Measurements from ENCODE around the gene GAK.
"Not testable (repeated sequence)": the region's sequence is repeated elsewhere in the genome, so short reads cannot be mapped to it uniquely, and the experiment has no call there.

Gene GAK

DNA sequence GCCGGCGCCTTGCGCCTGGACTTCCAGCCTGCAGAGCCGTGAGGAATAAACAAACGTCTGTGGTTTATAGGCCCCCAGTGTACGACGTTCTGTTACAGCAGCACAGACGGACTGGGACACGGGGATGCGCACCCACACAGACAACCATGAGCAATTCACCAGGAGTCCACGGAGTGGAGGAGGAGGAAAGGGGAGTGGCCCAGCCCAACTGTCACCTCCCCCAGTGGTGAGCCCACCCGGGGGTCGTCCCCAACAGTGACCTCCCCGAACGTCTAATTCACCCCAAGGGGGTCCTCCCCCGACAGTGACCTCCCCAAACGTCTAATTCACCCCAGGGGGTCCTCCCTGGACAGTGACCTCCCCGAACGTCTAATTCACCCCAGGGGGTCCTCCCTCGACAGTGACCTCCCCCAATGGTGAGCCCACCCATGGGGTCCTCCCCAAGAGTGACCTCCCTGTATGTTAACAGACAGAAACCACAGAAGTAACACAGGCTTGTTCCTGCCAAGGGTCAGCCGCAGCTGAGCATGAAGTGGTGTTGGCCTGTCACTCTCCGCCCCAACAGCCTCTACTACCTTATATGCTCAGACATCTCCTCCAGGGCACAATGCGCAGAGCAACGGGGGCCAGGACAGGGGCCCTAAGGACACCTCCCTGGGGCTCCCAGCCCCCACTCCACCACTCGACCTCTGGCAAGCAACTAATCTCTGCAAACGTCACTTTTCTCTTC lies 6.2 kb downstream of the GAK start:
- DNase-seq, result no peak

DNA sequence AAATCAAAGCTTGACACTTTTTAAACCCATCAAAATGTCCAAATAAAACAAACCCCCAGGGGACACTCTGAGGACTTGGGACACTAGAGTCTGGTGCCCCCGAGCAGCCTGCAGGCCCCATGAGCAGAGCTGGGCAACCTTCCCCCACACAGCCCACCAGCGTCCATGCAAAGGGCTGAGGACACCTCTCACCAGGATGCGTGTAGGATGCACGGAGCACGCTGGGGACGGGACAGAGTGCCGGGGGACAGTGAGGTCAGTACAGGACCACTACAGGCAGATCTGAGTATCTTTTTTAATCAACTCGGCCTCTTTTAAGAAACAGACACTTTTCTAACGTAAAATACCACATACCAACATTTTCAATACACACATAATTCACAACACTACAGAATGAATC lies 6.9 kb downstream of the GAK start:
- no peak for DNase-seq

DNA sequence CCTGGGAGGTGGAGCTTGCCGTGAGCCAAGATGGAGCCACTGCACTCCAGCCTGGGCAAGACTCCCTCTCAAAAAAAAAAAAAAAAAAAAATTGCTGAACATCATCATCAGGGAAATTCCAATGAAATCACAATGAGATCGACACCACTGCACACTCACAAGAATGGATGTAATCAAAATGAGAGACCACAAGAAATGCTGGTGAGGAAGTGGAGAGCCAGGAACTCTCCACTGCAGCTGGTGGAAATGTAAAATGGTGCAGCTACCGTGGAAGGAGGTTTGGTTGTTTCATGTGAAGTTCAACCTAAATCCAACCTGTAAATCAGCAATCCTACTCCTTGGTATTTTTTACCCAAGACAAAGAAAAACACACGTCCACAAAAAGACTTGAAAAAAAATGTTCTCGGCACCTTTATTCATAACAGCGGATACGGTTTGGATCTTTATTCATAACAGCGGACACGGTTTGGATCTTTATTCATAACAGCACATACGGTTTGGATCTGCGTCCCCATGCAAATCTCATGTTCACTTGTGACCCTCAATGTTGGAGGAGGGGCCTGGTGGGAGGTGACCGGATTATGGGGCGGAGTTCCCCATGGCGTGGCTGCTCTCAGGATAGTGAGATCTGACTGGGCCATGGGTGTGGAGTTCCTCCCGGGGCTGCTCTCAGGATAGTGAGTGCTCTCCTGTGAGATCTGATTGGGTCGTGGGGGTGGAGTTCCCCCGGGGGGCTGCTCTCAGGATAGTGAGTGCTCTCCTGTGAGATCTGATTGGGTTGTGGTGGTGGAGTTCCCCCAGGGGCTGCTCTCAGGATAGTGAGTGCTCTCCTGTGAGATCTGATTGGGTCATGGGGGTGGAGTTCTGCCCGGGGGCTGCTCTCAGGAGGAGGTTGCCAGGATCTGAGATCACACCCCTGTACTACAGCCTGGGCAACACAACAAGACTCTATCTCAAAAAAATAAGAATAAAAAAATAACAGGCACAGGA lies 7.7 kb downstream of the GAK start:
- DNase-seq, result no peak

DNA sequence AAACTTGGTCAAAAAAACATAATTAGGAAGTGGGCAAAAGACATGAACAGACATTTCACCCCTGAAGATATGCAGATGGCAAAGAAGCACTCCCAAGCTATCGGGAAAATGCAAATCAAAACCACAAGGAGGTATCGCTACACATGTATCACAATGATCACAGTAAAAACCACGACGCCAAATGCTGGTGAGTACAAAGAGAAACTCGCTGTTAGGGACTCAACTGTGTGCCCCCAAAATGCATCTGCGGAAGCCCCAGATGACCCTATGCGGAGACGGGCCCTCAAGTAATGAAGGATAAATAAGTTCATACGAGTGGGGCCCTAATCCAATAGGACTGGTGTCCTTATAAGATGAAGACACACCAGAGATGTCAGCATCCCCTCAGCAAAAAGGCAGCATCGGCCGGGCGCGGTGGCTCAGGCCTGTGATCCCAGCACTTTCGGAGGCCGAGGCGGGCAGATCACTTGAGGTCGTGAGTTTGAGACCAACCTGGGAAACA lies 10.2 kb downstream of the GAK start:
- no peak for DNase-seq

DNA sequence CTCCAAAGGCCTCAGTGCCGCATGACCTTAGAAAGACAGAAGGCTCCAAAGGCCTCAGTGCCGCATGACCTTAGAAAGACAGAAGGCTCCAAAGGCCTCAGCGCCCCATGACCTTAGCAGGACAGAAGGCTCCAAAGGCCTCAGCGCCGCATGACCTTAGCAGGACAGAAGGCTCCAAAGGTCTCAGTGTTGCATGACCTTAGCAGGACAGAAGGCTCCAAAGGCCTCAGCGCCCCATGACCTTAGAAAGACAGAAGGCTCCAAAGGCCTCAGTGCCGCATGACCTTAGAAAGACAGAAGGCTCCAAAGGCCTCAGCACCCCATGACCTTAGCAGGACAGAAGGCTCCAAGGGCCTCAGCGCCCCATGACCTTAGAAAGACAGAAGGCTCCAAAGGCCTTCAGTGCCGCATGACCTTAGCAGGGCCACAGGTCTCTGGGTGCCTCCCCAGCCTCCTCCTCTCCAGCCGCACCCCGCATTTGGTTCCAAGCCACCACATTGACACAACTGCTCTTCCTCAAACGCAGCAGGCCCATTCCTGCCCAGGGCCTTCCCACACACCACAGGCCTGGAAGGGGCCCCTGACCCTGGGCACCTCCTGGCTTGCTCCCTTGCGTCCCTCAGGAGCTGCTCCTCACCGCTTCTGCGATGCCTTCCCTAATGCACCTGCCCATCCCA lies 13.0 kb downstream of the GAK start:
- DNase-seq, result not testable (repeated sequence)

DNA sequence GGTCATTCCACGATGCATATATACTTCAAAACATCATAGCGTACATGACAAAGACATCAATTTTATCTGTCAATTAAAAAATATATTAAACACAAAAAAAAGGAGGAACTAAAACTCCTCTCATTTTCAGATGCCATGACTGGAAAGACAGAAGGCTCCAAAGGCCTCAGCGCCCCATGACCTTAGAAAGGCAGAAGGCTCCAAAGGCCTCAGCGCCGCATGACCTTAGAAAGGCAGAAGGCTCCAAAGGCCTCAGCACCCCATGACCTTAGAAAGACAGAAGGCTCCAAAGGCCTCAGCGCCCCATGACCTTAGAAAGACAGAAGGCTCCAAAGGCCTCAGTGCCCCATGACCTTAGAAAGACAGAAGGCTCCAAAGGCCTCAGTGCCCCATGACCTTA lies 13.5 kb downstream of the GAK start:
- not testable (repeated sequence) for DNase-seq

DNA sequence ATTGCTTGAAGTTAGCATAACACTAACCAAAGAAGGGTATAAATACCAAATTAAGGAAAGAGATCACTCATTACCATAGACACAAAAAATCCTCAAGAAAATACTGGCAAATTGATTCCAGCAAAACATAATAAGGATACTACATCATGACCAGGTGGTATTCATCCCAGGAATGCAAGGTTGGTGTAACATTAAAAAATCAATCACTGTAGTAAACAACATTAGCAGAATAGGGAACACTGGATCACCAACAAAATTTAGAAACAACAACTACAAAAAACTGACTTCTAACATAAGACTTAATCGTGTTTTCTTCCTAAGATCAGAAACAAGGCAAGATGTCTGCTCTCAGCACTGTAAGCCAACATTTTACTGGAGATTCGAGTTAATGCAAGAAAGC lies 14.1 kb downstream of the GAK start:
- DNase-seq, result no peak

DNA sequence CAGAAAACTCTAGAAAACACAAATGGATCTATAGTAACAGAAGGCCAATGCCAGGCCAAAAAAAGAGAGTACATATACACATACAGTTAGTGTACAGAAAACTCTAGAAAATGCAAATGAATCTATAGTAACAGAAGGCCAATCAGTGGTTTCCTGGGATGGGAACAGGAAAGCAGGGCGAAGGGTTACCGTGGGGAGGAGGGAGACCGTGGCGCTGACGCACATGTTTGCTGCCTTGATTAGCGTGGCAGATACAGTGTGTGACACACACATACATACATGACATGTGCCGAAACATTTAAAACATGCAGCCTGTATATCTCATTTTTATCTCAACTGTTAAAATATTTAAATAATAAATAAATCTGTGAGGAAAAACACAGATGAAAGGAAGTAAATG lies 14.7 kb downstream of the GAK start:
- no peak for DNase-seq

DNA sequence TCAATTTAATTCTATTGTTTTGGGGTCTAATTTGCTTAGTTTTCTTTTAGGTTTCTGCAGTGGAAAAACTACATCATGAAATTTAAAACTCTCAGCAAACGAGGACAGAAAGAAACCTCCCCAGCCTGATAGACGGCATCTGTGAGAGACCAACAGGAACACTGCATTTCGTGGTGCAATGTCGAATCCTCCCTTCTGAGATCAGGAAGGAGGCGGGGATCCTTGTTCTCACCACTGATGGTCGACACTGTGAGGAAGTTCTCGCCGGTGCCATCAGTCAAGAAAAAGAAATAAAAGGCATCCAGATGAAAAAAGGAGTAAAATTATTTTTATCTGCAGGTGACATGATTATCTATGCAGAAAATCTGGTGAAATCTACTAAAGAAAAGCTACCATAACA lies 16.5 kb downstream of the GAK start:
- no peak for DNase-seq

DNA sequence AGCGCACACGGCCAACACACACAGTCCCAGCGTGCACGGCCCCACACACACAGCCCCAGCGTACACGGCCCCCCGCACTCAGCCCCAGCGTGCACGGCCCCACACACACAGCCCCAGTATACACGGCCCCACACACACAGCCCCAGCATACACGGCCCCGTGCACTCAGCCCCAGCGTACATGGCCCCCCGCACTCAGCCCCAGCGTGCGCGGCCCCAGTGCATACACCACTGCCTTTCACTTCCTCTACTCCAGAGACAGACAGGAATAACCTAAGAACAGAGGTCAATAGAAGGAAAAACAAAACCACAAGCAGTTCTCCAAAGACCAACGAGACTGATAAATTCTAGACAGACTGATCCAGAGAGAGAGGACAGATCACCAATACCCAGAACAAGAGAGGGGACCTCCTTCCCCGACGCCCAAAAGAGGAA lies 17.1 kb downstream of the GAK start:
- DNase-seq, result no peak

DNA sequence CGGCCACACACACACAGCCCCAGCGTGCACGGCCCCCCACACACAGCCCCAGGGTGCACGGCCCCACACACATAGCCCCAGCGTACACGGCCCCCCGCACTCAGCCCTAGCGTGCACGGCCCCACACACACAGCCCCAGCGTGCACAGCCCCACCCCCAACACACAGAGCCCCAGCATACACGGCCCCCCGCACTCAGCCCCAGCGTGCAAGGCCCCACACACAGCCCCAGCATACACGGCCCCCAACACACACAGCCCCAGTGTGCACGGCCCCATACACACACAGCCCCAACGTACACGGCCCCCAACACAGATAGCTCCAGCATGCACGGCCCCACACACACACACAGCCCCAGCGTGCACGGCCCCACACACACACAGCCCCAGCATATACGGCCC lies 17.6 kb downstream of the GAK start:
- no peak for DNase-seq

DNA sequence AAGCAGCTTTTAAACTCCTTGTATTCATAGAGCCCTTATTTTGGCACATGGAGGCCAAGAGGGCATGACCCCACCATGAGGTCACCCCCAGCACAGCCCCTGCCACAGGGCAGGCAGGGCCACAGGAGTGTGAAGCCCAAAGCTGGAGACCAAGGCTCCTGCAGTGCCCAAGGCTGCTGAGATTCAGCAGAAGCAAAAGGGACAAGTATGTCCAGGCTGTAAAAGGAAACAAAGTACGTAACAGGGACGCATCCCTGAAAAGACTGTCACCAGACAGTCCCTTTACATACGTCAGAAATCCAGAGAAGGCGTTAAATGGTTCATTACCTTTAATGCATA lies 18.9 kb downstream of the GAK start:
- no peak for DNase-seq

DNA sequence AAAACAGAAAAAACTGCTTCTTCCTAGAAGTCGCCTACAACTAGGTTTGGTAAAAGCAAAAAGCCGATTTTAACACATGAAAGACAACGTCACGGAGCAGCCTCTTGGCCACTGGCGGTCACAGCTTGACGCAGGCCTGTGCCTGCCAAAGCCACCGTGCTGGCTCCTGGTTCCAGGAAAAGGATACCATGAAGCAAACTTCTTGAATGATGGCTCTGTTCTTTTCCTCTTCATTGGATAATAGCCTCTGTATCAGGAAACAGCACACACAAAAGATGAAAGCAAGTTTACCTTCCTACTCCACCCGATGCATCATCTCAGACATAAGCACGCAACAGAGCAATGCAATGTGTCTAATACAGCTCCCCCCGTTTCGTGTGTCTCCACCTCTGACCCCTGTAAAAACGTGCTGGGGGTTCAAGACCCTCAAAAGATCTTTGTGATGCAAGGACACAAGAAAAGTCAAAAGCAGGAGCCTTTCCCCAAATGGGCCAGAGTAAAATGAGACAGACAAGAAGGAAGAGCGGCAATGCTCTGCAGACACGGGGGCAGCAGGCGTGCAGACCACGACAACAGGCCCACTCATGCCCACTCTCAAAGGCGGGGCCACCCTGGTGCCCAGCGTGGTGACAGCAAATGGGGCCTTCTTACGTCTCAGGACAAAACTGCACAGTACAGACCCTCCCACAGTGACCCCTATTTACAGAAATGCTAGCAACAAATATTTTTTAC lies 19.4 kb downstream of the GAK start:
- no peak for DNase-seq

DNA sequence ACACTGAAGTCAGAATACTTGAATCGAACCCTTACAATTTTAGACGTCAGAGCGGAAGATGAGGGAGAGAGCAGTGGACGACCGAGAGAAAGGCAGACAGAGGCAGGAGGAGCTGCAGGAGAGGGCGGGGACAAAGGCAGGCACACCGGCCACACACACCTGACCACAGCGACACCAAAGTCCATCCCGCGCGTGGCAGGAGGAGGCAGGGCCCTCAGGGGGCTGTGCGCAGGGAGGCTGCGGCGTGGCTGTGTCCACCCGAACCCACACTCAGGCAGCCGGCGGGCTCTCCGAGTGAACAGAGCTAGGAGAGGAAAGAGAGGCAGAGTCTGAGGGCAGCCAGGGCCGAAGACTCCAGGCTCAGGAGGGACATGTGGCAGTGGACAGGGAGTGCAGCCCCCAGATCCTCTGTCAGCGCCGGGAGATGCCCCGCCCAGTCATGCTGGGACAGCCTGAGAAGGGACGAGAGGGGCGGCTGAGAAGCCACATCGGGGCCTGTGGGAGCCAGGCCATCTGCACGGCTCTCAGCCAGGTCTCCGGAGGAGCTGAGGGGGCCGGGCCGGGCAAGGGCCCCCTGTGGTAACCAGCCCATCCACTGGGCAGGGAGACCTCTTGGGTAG lies 20.1 kb downstream of the GAK start:
- DNase-seq, result no peak

DNA sequence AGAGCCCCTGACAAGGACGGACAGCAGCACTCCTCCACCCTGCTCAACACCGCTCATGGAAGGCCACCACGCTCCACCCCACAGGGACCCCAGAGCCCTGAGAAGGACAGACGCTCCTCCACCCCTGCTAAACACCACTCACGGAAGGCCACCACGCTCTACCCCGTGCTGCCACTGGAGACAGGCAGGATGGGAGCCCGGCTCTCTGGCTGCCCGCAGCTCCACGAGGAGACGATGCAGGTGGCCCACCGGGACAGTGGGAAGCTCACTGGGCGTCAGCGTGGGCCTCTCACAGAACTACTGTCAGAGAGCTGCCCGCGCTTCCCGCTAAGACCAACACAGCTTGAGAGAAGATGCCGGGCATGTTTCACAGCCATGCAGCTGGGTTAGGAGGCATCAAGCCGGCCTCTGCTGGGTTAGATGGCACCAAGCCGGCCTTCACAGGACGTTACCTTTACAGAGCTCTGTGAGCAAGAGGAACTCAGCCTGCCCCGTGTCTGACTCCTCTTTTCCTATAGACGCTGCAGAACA lies 20.8 kb downstream of the GAK start:
- no peak for DNase-seq

DNA sequence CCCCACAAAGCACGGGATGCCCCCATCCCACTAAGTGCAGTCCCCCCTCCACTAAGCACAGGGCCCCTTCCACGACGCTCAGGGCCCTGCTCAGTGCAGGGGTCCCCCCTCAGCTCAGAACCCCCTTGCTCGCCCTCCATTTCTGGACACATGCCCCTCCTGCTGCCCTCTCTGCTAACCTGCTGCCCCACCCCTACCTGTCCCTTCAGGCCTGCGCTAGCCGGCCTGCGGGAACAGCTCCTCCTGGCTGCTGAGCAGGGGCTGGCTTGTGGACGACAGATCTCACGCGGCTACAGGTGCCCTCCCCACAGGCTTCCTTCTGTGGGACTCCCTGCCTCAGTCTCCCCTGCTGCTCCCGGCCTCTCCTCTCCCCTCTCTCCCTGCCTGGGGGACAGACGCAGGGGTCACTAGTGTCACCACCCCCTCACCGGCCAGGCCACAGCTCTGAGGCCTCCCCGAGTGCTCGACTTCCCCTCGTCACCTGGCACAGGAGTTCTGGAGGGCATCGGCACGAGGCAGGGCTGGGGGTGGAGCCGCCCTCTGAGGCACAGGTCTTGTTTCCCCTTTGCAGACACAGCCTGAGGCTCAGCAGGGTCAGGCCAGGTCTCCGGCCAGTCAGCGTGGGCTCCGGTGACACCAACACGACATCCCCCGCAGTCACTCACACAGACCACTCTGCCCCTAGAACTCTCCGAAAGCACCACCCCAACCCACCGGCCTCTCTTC lies 21.6 kb downstream of the GAK start:
- no peak for DNase-seq

DNA sequence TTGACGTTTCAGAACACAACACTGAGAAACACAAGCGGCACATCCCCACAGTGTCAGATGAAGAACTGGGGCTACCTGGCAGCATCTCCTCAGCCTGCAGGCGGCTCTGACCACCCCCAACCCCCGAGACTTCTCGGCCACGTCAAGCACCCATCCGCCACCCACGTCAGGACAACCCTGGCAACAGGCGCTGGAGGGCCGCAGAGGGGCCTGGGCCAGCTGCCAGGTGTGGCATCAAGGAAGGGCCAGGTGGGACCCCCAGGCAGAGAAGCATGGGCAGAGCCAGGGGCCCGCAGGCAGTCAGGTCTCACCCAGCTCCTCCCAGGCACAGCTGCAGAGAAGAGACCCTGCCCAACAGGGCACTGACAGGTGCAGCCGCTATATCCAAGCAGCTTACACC lies 22.3 kb downstream of the GAK start:
- DNase-seq, result no peak

DNA sequence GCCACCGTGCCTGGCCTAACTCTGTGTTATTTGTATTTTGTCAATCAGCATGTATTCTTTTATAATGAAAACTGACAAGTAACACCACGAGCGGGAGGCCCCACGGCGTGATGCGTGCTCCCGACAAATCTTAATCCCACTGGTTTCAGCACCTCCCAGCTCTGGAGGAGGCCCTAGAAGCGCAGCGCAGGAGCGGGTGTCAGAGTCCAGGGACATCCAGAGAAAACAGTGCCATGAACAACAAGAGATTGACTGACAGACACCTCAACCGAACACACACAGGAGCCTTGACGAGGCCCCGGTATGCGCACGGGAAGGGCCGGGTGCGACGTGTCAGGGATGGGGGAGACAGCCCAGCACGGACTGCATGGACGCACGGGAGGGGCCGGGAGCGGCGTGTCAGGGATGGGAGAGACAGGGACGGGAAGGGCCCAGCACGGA lies 23.0 kb downstream of the GAK start:
- DNase-seq, result no peak

DNA sequence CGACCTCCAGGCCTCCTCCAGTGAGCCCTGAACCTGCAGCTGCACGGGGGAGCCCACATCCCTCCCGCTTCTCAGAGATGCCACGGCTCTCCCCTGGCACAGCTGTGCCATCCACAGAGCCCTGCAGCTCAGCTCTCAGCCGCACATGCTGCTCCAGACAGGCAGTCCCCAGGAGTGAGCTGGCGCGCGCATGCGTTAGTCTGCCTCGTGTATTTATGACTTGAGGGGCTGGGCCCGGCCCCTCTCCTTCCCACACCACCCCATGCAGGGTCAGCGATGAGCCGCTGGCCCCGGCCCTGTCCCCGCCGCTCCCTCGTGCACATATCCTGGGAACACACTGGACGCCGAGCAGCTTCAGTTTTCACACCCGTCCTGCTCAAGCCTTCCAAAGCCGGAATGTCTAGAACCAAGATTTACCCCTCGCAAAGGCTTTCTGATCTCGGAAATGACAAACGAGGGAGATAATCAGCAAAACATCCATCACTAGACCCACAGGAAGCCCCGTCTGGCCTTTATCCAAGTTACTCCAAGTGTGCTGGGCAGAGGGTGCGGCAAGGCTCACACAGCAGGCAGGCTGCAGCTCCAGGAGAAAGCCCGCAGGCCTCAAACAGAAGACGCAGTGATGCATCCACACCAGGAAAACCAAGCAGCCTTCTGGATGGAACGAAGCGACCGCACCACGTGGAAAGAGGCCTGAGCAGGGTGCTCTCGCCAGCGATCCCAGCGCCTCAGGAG lies 24.3 kb downstream of the GAK start:
- no peak for DNase-seq

DNA sequence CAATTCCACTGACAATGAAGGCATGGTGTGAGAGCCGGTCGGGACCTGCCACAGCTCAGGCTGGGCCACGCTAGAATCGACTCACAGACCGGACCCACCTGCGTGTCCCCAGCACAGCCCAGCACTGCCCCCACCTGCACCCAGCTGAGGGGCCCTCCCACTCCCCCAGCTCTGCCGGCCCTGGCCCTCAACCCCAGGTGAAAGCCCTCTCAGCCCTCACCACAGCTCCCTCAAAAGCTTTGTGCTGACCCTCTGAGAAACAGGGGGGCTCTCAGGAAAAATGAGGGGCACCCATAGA lies 25.1 kb downstream of the GAK start:
- no peak for DNase-seq

Measured in COR-L47 (cell line).